SK-N-SH treated with all-trans-retinoic acid at 6 μM for 48 hours (cell line): ENCODE measurements around the gene RNU5D-1.

Experiments used
- ATAC-seq: fragments of 200-7000 bp; cut with Tn5 transposase; 3 replicates; pipeline ENCODE4 v1.9.1; 2020; ENCODE audit warnings: mild to moderate bottlenecking, moderate library complexity
- ARNTL ChIP-seq: fragments of 450-650 bp; formaldehyde crosslinking; IDR thresholded peaks from 2 replicates; pipeline ENCODE4 v1.5.0; 2020; ENCODE audit warnings: low read depth, mild to moderate bottlenecking, moderate library complexity, borderline replicate concordance
- BACH2 ChIP-seq: fragments of 250-450 bp; sonication (Bioruptor Pico); IDR thresholded peaks from 2 replicates; pipeline ENCODE4 v1.9.0; 2021; ENCODE audit warnings: mild to moderate bottlenecking, borderline replicate concordance
- CREB5 ChIP-seq: fragments of 250-450 bp; sonication (Bioruptor Pico); IDR thresholded peaks from 2 replicates; pipeline ENCODE4 v1.5.1; 2020; ENCODE audit warnings: low read depth, mild to moderate bottlenecking, moderate library complexity
- CSDC2 ChIP-seq: fragments of 250-450 bp; sonication (Bioruptor Pico); IDR thresholded peaks from 2 replicates; pipeline ENCODE4 v1.5.0; 2020; ENCODE audit warnings: mild to moderate bottlenecking, moderate library complexity
- GLIS3 ChIP-seq: fragments of 250-450 bp; sonication (Bioruptor Pico); IDR thresholded peaks from 2 replicates; pipeline ENCODE4 v1.5.0; 2020; ENCODE audit warnings: mild to moderate bottlenecking, moderate library complexity
- ISL1 ChIP-seq: fragments of 250-450 bp; sonication (Bioruptor Pico); IDR thresholded peaks from 2 replicates; pipeline ENCODE4 v2.1.2; 2022; ENCODE audit warnings: mild to moderate bottlenecking, moderate library complexity
- OSR1 ChIP-seq: fragments of 250-450 bp; sonication (Bioruptor Pico); IDR thresholded peaks from 2 replicates; pipeline ENCODE4 v1.8.0; 2022; ENCODE audit warnings: moderate library complexity, mild to moderate bottlenecking, inconsistent platforms
- POU6F1 ChIP-seq: fragments of 250-450 bp; sonication (Bioruptor Pico); IDR thresholded peaks from 2 replicates; pipeline ENCODE4 v1.8.0; 2021; ENCODE audit warnings: low read depth, mild to moderate bottlenecking, moderate library complexity, borderline replicate concordance
- PPARA ChIP-seq: fragments of 250-450 bp; sonication (Bioruptor Pico); IDR thresholded peaks from 2 replicates; pipeline ENCODE4 v1.5.0; 2020; ENCODE audit warnings: mild to moderate bottlenecking, borderline replicate concordance
- RARB ChIP-seq: fragments of 250-450 bp; sonication (Bioruptor Pico); IDR thresholded peaks from 2 replicates; pipeline ENCODE4 v1.8.0; 2021; ENCODE audit warnings: mild to moderate bottlenecking, moderate library complexity
- SNAI2 ChIP-seq: fragments of 250-450 bp; sonication (Bioruptor Pico); IDR thresholded peaks from 2 replicates; pipeline ENCODE4 v1.5.0; 2020; ENCODE audit warnings: mild to moderate bottlenecking, moderate library complexity
- TCF4 ChIP-seq: fragments of 250-450 bp; sonication (Bioruptor Pico); IDR thresholded peaks from 2 replicates; pipeline ENCODE4 v1.8.0; 2021; ENCODE audit warnings: mild to moderate bottlenecking, moderate library complexity, borderline replicate concordance
- TOX ChIP-seq: fragments of 250-450 bp; sonication (Bioruptor Pico); IDR thresholded peaks from 2 replicates; pipeline ENCODE4 v1.8.0; 2021; ENCODE audit warnings: mild to moderate bottlenecking, moderate library complexity, borderline replicate concordance
- TSHZ2 ChIP-seq: fragments of 250-450 bp; sonication (Bioruptor Pico); IDR thresholded peaks from 2 replicates; pipeline ENCODE4 v1.5.0; 2020; ENCODE audit warnings: mild to moderate bottlenecking, moderate library complexity
- ZC3H10 ChIP-seq: fragments of 250-450 bp; sonication (Bioruptor Pico); IDR thresholded peaks from 2 replicates; pipeline ENCODE4 v1.5.1; 2021; ENCODE audit warnings: mild to moderate bottlenecking, moderate library complexity
- ZFP3 ChIP-seq: fragments of 250-450 bp; sonication (Bioruptor Pico); IDR thresholded peaks from 2 replicates; pipeline ENCODE4 v1.5.0; 2020; ENCODE audit warnings: mild to moderate bottlenecking, moderate library complexity
- ZFP30 ChIP-seq: fragments of 450-650 bp; formaldehyde crosslinking; IDR thresholded peaks from 2 replicates; pipeline ENCODE4 v1.5.0; 2022; ENCODE audit warnings: mild to moderate bottlenecking, moderate library complexity
- ZNF565 ChIP-seq: fragments of 450-650 bp; formaldehyde crosslinking; conservative IDR thresholded peaks from 2 replicates; pipeline ENCODE4 v1.5.0; 2020; ENCODE audit warnings: low read depth, mild to moderate bottlenecking, moderate library complexity
- ZNF70 ChIP-seq: fragments of 450-650 bp; formaldehyde crosslinking; IDR thresholded peaks from 2 replicates; pipeline ENCODE4 v1.5.0; 2020; ENCODE audit warnings: mild to moderate bottlenecking, moderate library complexity
- ZNF8 ChIP-seq: fragments of 450-650 bp; formaldehyde crosslinking; IDR thresholded peaks from 2 replicates; pipeline ENCODE4 v1.5.0; 2020; ENCODE audit warnings: mild to moderate bottlenecking, moderate library complexity
- TF ChIP-seq, protein P1 (sequence below): fragments of 250-450 bp; sonication (Bioruptor Pico); IDR thresholded peaks from 2 replicates; pipeline ENCODE4 v1.5.1; 2021; ENCODE audit warnings: mild to moderate bottlenecking, moderate library complexity

Gene RNU5D-1

GRCh38 chr1:44693900-44694299, 37.1 kb downstream of the RNU5D-1 start:
- no peak for TF ChIP-seq ZC3H10 (CRISPR knock-in tag)
- no peak for TF ChIP-seq POU6F1 (CRISPR knock-in tag)
- TF ChIP-seq ARNTL, result no peak
- TF ChIP-seq PPARA, result no peak
- TF ChIP-seq, protein P1, sequence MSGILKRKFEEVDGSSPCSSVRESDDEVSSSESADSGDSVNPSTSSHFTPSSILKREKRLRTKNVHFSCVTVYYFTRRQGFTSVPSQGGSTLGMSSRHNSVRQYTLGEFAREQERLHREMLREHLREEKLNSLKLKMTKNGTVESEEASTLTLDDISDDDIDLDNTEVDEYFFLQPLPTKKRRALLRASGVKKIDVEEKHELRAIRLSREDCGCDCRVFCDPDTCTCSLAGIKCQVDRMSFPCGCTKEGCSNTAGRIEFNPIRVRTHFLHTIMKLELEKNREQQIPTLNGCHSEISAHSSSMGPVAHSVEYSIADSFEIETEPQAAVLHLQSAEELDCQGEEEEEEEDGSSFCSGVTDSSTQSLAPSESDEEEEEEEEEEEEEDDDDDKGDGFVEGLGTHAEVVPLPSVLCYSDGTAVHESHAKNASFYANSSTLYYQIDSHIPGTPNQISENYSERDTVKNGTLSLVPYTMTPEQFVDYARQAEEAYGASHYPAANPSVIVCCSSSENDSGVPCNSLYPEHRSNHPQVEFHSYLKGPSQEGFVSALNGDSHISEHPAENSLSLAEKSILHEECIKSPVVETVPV (CRISPR knock-in tag), result no peak
- TF ChIP-seq RARB, result no peak
- TF ChIP-seq SNAI2 (CRISPR knock-in tag), result no peak
- TF ChIP-seq BACH2 (CRISPR knock-in tag), result no peak
- TF ChIP-seq OSR1 (CRISPR knock-in tag), result no peak
- no peak for TF ChIP-seq ZNF8 (CRISPR knock-in tag)
- no peak for TF ChIP-seq GLIS3 (CRISPR knock-in tag)
- no peak for TF ChIP-seq TSHZ2 (CRISPR knock-in tag)
- ATAC-seq, result no peak

- no peak for ATAC-seq
- no peak for TF ChIP-seq ZNF70 (CRISPR knock-in tag)
- no peak for TF ChIP-seq ISL1 (CRISPR knock-in tag)
Measured at GRCh38 chr1:44693159-44693558, 37.8 kb downstream of the RNU5D-1 start.

GRCh38 chr1:44689447-44689765, 41.6 kb downstream of the RNU5D-1 start:
- TF ChIP-seq, protein P1 (CRISPR knock-in tag), result no peak
- TF ChIP-seq TOX (CRISPR knock-in tag) (no peak), POU6F1 (CRISPR knock-in tag) (no peak), CREB5 (CRISPR knock-in tag) (no peak), BACH2 (CRISPR knock-in tag) (no peak), ZFP30 (CRISPR knock-in tag) (no peak), GLIS3 (CRISPR knock-in tag) (no peak), ISL1 (CRISPR knock-in tag) (no peak), PPARA (no peak), CSDC2 (CRISPR knock-in tag) (no peak), ZNF565 (CRISPR knock-in tag) (no peak), TSHZ2 (CRISPR knock-in tag) (no peak), ZNF8 (CRISPR knock-in tag) (no peak), TCF4 (CRISPR knock-in tag) (no peak), ZFP3 (CRISPR knock-in tag) (no peak), ARNTL (no peak), RARB (no peak), SNAI2 (CRISPR knock-in tag) (no peak)
- ATAC-seq, result no peak
